ENCODE measurements around the gene SLC38A4. TPM values are rescaled to one million over a fixed set of nuclear protein-coding genes. Genes with fewer than 3 reads are reported as not detected.

SLC38A4 gene, protein sequence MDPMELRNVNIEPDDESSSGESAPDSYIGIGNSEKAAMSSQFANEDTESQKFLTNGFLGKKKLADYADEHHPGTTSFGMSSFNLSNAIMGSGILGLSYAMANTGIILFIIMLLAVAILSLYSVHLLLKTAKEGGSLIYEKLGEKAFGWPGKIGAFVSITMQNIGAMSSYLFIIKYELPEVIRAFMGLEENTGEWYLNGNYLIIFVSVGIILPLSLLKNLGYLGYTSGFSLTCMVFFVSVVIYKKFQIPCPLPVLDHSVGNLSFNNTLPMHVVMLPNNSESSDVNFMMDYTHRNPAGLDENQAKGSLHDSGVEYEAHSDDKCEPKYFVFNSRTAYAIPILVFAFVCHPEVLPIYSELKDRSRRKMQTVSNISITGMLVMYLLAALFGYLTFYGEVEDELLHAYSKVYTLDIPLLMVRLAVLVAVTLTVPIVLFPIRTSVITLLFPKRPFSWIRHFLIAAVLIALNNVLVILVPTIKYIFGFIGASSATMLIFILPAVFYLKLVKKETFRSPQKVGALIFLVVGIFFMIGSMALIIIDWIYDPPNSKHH
- total RNA-seq, result 0.67 and 1.0 TPM in 2 replicates

GRCh38 chr12:46825591-46826414 is at the start of gene SLC38A4:
Gene SLC38A4 (minus strand): TSS chr12:46825997. CDS start chr12:46793071, 32,926 bp downstream.

Data from bronchus fibroblast of lung (primary cell).